HG02852 (cell line): Measurements from ENCODE around the gene SHC2.

Experiments
- ATAC-seq: cut with Tn5 transposase; IDR thresholded peaks from one replicate; pipeline ENCODE4 v1.9.1; 2021; ENCODE audit warnings: mild to moderate bottlenecking, moderate library complexity; ENCODE audit not compliant: unreplicated experiment

Gene SHC2

DNA sequence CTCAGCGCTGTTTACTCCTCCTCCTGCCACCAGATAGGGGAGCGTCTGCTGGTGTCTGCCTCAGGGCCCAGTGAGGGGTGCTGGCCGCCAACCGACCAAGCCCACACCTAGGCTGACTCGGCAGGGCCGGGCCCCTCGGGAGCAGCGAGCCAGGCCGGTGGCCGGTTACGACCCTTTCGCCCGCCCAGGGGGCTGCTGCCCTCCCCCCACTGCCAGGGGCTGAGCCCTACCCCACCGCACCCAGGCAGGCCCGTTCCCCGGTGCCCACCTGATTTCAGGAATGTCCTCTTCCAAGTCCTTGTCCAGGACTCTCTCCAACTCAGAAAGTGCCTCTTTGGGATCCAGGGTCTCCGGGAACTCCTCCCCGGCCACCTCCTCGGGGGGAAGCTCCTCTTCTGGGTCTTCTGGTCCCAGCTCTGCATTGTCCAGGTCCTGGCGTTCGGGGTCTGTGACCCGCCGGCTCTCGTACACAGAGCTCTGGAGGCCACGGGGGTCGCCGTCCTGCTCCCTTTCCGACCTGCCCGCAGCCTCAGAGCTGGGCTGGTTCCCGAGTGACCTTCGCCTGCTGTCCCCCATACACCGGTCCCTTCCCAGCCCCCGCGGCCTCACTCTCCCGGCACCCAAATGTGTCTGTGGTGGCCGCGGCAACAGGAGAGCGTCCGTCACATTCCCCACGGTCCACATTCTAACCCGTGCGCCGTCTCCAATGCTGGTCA, 85.3 kb downstream of the SHC2 start:
- ATAC-seq = no peak

DNA sequence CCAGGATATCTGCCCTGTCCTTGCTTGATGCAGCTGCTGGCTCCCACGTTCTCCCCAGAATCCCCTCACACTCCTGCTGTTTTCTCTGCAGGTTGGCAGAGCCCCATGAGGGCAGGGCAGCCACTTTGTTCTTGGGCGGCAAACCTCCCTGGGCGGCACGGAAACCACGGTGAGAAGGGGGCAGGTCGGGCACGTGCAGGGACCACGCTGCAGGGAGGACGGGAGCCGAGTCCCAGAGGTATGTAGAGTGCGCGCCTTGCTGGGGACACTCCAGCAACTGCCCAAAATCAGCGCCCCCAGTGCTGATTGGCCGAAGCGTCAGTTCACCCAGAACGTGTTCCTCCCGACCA, 86.0 kb downstream of the SHC2 start:
- ATAC-seq = no peak

DNA sequence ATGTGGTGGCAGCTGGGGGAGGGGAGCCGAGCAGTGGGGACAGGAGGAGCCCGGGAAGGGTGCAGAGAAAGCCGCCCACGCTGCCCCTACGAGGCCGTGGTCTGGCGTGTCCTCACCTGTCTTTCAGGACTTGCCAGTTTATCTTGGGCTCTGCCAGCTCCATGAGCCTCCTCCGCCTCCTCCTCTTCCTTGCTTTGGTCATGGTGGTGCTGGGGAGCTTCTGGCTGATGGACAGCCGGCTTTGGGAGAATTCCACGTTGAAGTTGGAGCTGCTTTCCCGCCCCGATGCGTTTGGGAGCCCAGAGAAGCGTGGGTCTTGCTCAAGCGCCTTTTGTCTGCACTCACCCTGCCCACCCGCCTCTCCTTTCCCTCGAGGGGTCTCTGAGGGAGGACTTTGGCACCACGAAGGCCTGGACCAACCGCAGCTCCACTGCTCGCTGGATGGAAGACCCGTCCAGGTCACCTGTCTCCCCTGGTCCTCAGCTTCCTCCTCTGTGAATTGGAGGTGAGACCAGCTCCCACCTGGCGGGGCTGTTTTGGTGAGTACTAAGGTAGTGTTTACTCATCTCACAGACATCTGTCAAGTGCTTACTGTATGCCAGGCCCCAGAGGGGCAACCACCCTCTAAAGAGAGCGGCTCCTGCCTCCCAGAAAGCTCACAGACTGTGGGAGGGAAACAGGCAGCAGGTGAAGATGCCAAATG, 86.5 kb downstream of the SHC2 start:
- ATAC-seq = no peak

DNA sequence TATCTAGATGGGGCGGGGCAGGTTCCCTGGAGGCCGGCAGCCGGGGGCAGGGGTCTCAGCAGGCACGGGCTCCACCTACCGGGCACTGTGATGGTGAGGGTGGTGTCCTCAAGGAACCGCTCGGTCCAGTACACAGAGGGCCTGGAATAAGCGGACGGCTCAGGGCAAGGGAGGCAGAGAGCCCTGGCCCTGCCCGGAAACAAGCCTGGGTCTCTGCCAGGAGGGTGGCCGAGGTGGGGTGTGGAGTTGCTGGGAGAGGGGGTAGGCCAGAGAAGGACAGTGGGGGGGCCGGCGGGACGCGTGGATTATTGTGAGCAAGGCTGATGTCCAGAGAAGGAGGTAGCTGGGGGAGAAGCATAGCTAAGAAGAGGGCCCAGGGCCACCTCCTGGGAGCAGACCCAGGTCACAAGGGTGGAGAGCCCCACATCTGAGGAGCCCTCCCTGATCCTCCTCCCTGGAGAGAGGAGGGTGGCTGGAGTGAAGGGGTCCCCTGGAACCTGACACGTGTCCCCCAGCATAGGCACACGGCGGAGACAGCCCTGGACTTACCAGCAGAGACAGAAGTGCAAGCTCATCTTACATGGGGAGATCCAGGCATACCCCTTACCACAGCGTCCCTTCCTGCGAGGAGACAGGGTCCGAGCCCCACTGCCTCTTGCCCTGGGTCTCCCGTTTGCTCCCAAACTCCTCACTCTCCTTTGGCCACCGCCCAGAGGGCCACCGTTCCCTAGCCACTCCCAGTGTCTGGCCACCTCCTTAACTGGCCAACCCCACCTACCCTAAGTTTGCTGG, 87.2 kb downstream of the SHC2 start:
- no peak for ATAC-seq

DNA sequence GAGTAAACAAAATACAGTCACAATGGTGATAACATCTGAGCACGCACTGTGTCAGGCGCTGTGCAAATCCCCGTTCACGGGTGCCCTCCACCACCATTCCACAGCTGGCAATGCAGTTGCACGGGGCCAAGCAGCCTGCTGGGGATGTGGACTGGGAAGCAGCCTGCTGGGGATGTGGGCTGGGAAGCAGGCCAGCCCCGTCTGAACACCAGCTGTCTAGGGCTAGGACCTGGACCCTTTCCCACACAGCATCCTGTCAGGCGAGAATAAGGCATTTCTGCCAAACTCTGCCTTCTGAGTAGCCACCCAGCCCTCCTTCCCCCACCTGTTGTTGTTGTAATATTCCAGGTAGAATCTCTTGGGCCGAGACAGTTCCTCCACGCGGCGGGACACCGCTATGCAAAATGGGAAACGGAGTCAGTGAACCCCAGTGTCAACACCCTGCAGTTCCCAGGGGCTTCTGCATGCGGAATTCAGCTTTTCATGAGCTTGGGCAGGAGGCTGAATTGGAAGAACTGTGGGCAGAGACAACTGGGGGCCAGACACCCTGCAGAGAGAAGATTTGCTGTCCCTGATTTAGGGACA, 88.4 kb downstream of the SHC2 start:
- ATAC-seq = no peak

DNA sequence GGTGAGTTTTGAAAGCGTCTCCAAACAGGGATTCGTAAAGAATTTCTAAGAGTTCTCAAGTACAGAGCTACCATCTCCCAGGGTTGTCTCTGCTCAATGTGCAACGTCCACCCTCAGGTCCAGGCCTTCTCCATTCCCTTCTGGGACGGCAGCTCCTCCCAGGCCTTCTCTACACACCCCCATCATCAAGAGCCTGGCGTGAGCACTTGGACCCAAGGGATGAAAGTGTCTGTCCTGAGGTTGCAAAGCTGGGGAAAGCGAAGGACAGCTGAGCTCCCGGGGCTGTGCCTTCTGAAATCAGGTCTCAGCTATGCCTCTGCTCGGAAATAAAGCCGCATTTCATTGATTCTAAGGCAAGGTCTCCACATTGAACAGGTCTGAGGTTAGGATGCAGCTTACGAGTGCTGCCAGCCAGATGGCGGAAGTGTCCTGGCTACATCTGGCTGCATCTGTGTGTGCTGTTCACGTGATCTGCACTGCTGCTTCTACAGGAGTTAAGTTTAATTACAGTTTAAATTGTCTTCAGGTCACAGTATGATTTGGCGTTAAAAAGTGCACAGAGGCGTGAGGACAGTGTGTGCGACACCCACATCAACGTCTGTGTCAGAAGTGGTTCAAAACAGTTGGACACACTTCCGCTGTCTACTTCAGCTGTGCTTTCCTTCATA, 89.2 kb downstream of the SHC2 start:
- no peak for ATAC-seq

DNA sequence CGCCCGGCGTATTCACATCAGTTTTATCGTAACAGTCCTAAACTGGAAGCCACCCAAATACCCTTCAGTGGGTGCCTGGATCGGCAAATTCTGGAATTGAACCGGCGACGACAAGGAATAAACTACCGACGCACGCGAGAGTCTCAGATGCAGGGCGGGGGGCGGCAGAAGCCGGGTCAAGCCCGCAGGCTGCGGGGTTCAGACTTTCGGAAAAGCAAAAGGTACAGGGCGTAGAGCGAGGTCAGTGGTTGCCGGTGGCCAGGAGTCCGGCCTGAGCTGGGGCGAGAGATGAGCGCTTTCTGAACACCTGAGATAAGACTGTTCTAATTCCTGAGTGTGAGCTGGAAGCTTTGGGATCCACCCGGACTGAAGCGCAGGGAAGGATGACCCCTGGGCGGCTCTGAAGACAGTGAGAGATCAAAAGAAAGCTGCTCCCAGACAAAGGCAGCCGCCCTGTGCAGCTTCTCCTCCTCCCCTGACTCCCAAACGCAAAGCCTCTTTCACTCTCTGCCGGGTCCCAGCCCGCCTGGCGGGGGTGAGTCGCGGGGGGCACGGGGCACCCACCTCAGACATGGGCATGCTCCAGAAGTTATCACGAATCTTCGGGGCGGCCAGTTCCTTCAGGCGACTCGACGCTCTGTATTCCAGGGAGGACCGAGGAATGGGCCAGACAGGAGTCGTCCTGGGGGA, 90.0 kb downstream of the SHC2 start:
- no peak for ATAC-seq

DNA sequence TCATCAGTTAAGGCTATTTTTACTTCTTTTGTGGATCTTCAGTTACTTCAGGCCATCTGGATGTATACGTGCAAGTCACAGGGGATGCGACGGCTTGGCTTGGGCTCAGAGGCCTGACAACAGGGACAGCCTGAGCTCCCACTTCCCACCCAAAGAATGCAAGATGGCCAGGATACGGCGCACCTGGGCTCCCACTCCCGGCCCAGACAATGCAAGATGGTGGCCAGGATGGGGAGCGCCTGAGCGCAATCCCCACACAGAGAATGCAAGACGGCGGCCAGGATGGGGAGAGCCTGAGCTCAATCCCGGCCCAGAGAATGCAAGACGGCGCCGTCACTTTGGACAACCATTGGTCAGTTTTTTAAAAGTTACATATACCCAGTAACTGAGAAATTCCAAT, 91.0 kb downstream of the SHC2 start:
- no peak for ATAC-seq

DNA sequence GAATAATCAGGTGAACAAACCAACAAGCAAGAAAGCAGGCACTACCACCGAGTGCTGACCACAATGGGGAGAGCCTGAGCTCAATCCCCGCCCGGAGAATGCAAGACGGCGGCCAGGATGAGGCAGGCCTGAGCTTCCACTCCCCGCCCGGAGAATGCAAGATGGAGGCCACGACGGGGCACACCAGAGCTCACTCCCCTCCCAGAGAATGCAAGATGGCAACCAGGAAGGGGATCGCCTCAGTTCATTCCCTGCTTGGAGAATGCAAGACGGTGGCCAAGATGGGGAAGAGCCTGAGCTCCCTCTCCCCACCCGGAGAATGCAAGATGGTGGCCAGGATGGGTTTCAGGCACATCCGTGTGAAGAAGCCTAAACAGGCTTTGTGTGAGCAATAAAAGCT, 91.6 kb downstream of the SHC2 start:
- ATAC-seq = no peak

DNA sequence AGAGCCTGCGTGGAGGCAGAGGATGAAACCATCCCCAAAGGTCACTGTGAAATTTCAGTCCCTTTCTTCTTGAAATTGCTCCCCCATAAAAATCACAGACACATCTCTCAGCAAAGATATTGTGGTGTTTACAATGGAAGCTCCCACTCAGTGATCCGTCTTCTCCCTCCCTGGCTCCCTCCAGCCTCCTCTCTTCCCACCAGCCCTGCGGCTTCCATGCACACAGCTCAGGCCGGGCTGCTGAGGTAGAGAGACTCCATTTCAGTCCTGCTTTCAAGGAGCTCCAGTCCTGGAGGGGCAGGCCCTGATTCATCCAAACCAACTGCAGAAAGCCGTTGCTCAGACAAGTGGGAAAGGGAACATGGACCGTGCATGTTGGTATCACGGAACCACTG, 92.2 kb downstream of the SHC2 start:
- ATAC-seq = no peak

DNA sequence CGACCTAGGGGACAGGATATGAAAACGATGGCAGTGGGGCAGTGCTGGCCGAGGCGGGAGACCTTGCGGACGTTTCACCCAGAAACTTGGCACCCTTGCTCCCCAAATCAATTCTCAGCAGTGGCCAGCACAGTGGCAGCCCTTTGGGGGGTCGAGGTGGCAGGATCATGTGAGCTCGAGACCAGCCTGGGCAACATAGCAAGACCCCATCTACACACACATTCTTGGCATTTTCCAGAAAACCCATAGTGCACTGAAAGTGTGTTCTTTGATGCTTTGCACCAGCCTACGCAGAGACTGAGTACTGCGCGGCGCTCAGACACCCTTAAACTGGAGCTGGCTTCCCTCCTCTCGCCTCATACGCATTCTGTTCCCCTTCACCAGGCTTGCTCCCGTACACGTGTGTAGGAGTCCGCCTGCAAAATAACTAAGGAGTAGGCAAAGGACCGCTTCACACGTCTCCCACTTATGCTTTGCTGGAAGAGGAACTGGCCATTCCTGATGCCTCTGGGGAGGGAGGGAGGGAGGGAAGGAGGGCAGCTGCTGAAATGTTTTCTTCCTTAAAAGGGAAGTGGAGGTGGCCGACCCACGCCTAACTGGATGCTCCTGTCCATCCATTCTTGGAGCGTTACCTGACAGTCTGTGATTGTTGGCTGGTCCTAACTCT, 92.7 kb downstream of the SHC2 start:
- no peak for ATAC-seq

DNA sequence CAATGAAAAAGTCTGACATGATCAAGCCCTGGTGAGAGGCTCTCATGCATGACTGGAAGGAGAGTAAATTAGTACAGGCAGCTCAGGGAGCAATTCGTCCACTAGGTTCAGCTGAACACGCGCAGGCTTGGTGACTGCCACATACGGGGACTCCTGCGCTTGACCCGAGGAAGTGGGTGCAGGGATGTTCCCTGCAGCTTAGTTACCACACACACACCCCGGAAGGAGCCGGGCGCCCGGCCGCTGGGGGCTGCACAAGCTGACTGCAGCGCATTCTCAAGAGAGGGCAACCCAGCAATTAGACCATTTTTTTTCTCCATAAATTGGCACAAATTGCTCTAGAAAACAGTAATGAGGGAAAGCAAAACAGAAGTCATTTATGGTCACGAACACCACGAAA, 93.3 kb downstream of the SHC2 start:
- ATAC-seq = no peak

DNA sequence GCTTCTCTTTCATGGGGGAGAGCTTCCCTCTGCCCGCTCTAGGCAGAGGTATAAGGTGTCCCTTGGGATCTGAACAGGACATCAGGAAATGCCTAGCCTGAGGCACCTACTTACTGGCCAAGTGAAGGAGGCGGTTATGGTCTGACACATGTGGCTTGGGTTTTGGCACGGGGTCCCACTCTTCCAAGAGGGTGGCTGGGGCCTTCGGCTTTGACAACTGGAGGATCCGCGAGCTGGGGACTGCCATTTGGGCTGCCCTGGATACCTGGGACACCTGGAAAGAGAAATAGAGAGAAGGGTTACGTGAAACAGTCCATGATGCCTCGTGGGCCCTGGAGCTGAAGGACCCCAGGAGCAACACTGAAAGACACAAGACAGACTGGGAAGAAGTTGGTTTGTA, 93.9 kb downstream of the SHC2 start:
- no peak for ATAC-seq
